Mucosa of descending colon (tissue), 3 donors: ENCODE measurements around the gene OR13J1. TPM values are rescaled to one million over a fixed set of nuclear protein-coding genes. Genes with fewer than 3 reads are reported as not detected.

Experiments
- ATAC-seq: fragments of 200-7000 bp; cut with Tn5 transposase; one replicate; pipeline ENCODE4 v1.9.1; 2020; ENCODE audit warnings: mild to moderate bottlenecking, moderate library complexity
- DNase-seq, 3 donors: peaks; one replicate each; pipeline ENCODE4 v3.0.0-alpha.2; 2020
- H3K36me3 ChIP-seq: fragments of 200-600 bp; one replicate; pipeline ENCODE4 v1.8.0; 2021; ENCODE audit warnings: low read depth, mild to moderate bottlenecking
- H3K4me1 ChIP-seq: fragments of 200-600 bp; one replicate; pipeline ENCODE4 v1.8.0; 2021; ENCODE audit warnings: low read depth, mild to moderate bottlenecking
- H3K4me3 ChIP-seq: fragments of 200-600 bp; one replicate; pipeline ENCODE4 v1.8.0; 2021; ENCODE audit warnings: mild to moderate bottlenecking
- H3K9me3 ChIP-seq: fragments of 200-600 bp; one replicate; pipeline ENCODE4 v1.8.0; 2021; ENCODE audit warnings: mild to moderate bottlenecking
- CTCF ChIP-seq: fragments of 200-600 bp; IDR thresholded peaks from one replicate; pipeline ENCODE4 v1.8.0; 2022; ENCODE audit warnings: antibody characterized with exemption, mild to moderate bottlenecking
- intact Hi-C, 2 donors: fragments of 100-400 bp; cut with DNase I in 1 of 2; cut with micrococcal nuclease in 1 of 2; formaldehyde crosslinking; loops; one replicate each; pipeline versions ENCODE4 v1.11.0 to v1.11.1; 2022; cut with DNase I, micrococcal nuclease
- total RNA-seq, 3 donors: library from RNA; stranded (reverse); fragmentation: NEBNext Ultra II Directional in 2 of 3; extraction: Animal tissue kit (Norgen Biotek cat#: 25700) in 2 of 3; gene quantifications; one replicate each; pipeline versions ENCODE4 v1.2.1 to v1.2.4, GENCODE V29; 2021 to 2023
- donor health status: DM: no; HTN: no; CAD: no; lungs with moderate emphysema.
- donor health status: DM: no; HTN: no; CAD: no.
- donor health status: DM: no; HTN: yes; CAD: no.

OR13J1 gene
- total RNA-seq, 3 donors from 2014 or later = not detected

GRCh38 chr9:35906923-35907699 is 36.9 kb upstream of the OR13J1 start:
- Histone ChIP-seq H3K4me3 (no peak overlapping the region), H3K4me1 (peaks cover 72% of the 10 kb centered on the region), H3K36me3 (no peaks in the 10 kb centered on the region), H3K9me3 (no peaks in the 10 kb centered on the region)
- TF ChIP-seq CTCF = no peak
- ATAC-seq (peak; percentile 16), DNase-seq (peak; percentile 60 to 69 (median 66))
- intact Hi-C loops = loop anchor here in 1 of 2 donors (5.0 kb wide), 1 partner anchor 40 kb away; no protein-coding TSS in a partner anchor

GRCh38 chr9:35905912-35906679 is 35.9 kb upstream of the OR13J1 start, which contains the start of gene HRCT1:
TSS of gene HRCT1 (plus strand) at chr9:35906202. CDS start at chr9:35906288, 86 bp downstream.
- H3K9me3 ChIP-seq = no peaks in the 10 kb centered on the region
- peak; percentile 80 for ATAC-seq
- intact Hi-C loops = loop anchor here in 1 of 2 donors (5.0 kb wide), 1 partner anchor 41 kb away; no protein-coding TSS in a partner anchor
- H3K4me1 ChIP-seq = peaks cover 70% of the 10 kb centered on the region
- DNase-seq = peak; percentile 96
- no peaks in the 10 kb centered on the region for H3K36me3 ChIP-seq
- no peak within 1 kb of the TSS for H3K4me3 ChIP-seq
- TF ChIP-seq CTCF = no peak

GRCh38 chr9:35905051-35905781 is 35.0 kb upstream of the OR13J1 start:
- no peaks in the 10 kb centered on the region for H3K9me3 ChIP-seq
- ATAC-seq (peak; percentile 67), DNase-seq (peak; percentile 70 to 75 (median 72))
- intact Hi-C loops = loop anchor here in 1 of 2 donors (5.0 kb wide), 1 partner anchor 42 kb away; no protein-coding TSS in a partner anchor
- no peak for TF ChIP-seq CTCF
- H3K4me3 ChIP-seq = no peak overlapping the region
- H3K4me1 ChIP-seq = peaks cover 61% of the 10 kb centered on the region
- no peaks in the 10 kb centered on the region for H3K36me3 ChIP-seq

GRCh38 chr9:35904338-35904737 is 34.1 kb upstream of the OR13J1 start:
- H3K4me3 ChIP-seq = no peak overlapping the region

More at GRCh38 chr9:35904338-35904737, 34.1 kb upstream of the OR13J1 start:
- no peak for TF ChIP-seq CTCF
- DNase-seq = no peak
- Histone ChIP-seq H3K9me3 (no peaks in the 10 kb centered on the region), H3K36me3 (no peaks in the 10 kb centered on the region), H3K4me1 (peaks cover 52% of the 10 kb centered on the region)
- no peak for ATAC-seq
- intact Hi-C loops = loop anchor here in 1 of 2 donors (5.0 kb wide), 1 partner anchor 43 kb away; no protein-coding TSS in a partner anchor
